Adrenal gland (tissue), 5 donors: Measurements from ENCODE around the gene FHOD3.

ENCODE experiments used
- POLR2A ChIP-seq, 2 donors: fragments of 450-650 bp; IDR thresholded peaks; one replicate each; pipeline ENCODE4 v1.6.1; 2017; ENCODE audit warnings: antibody characterized with exemption in 2 of 2, mild to moderate bottlenecking in 2 of 2, moderate library complexity in 1 of 2
- TF ChIP-seq, protein P1 (sequence below), 6 experiments: fragments of 450-650 bp in 4 of 6; fragments of 200-600 bp in 2 of 6; sonication (generic) in 1 of 6; IDR thresholded peaks; 1 replicate in 5 of 6; 2 replicates in 1 of 6; pipeline versions ENCODE4 v1.5.1 to v1.8.0; 2016 to 2021; ENCODE audit warnings: antibody characterized with exemption in 6 of 6, mild to moderate bottlenecking in 2 of 6, moderate library complexity in 1 of 6
- donor health status: DM: no; HTN: no; CAD: no.

DNA sequence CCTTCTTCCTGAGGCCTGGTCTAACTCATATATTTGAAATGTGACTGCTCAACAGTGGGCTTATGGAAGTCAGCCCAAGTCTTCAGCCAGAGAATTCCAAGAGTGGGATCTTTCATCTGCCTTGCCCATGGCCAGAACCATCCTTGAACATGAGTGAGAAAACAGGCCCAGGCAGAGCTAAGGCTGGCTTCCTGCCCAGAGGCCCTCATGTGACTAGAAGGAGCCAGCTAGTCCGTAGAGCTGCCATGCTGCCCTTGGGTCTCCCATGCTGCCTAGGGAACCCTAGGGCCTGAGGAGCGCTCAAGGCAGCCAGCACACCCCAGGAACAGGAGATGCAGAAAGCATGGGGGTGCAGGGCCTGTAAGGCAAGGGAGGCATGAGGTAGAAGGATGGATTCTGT lies 203.6 kb downstream of the FHOD3 start:
- no peak for TF ChIP-seq POLR2A (IDR thresholded peaks at IDR 0.05)
- TF ChIP-seq, protein P1, sequence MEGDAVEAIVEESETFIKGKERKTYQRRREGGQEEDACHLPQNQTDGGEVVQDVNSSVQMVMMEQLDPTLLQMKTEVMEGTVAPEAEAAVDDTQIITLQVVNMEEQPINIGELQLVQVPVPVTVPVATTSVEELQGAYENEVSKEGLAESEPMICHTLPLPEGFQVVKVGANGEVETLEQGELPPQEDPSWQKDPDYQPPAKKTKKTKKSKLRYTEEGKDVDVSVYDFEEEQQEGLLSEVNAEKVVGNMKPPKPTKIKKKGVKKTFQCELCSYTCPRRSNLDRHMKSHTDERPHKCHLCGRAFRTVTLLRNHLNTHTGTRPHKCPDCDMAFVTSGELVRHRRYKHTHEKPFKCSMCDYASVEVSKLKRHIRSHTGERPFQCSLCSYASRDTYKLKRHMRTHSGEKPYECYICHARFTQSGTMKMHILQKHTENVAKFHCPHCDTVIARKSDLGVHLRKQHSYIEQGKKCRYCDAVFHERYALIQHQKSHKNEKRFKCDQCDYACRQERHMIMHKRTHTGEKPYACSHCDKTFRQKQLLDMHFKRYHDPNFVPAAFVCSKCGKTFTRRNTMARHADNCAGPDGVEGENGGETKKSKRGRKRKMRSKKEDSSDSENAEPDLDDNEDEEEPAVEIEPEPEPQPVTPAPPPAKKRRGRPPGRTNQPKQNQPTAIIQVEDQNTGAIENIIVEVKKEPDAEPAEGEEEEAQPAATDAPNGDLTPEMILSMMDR (IDR thresholded peaks at IDR 0.05), result no peak
